22Rv1 (cell line): ENCODE data around the gene IL6R.

Experiments
- ZFX ChIP-seq: fragments of 450-650 bp; IDR thresholded peaks from 2 replicates; pipeline ENCODE4 v1.6.1; 2017; ENCODE audit warnings: antibody characterized with exemption, borderline replicate concordance
- TF ChIP-seq, protein P1 (sequence below): fragments of 450-650 bp; IDR thresholded peaks from 2 replicates; pipeline ENCODE4 v1.5.1; 2017; ENCODE audit warnings: mild to moderate bottlenecking

DNA sequence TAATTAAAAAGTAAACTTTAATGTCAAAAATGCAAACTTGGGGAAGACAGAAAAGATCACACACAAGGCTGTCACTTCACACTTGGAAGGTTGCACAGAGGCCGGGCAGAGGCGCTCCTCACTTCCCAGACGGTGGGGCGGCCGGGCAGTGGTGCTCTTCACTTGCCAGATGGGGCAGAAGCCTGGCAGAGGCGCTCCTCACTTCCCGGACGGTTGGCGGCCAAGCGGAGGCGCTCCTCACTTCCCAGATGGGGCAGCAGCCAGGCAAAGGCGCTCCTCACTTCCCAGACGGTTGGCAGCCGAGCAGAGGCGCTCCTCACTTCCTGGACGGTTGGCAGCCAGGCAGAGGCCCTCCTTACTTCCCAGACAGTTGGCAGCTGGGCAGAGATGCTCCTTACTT, 25.8 kb upstream of the IL6R start:
- TF ChIP-seq, protein P1, sequence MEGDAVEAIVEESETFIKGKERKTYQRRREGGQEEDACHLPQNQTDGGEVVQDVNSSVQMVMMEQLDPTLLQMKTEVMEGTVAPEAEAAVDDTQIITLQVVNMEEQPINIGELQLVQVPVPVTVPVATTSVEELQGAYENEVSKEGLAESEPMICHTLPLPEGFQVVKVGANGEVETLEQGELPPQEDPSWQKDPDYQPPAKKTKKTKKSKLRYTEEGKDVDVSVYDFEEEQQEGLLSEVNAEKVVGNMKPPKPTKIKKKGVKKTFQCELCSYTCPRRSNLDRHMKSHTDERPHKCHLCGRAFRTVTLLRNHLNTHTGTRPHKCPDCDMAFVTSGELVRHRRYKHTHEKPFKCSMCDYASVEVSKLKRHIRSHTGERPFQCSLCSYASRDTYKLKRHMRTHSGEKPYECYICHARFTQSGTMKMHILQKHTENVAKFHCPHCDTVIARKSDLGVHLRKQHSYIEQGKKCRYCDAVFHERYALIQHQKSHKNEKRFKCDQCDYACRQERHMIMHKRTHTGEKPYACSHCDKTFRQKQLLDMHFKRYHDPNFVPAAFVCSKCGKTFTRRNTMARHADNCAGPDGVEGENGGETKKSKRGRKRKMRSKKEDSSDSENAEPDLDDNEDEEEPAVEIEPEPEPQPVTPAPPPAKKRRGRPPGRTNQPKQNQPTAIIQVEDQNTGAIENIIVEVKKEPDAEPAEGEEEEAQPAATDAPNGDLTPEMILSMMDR = no peak
- TF ChIP-seq ZFX = no peak
